KOPT-K1 (cell line): ENCODE measurements around the gene RFXANK.

Source experiments
- H3K27ac ChIP-seq: fragments of 200-600 bp; sonication (generic); 2 replicates; pipeline ENCODE4 v1.5.1; 2016; ENCODE audit warnings: antibody characterized with exemption, mild to moderate bottlenecking, low read depth, low read length; ENCODE audit not compliant: poor library complexity, severe bottlenecking
- H3K36me3 ChIP-seq: fragments of 200-600 bp; sonication (generic); 2 replicates; pipeline ENCODE4 v1.5.1; 2017; ENCODE audit warnings: antibody characterized with exemption, mild to moderate bottlenecking, low read length, moderate library complexity; ENCODE audit not compliant: insufficient read depth
- H3K9me3 ChIP-seq: fragments of 200-600 bp; sonication (generic); 2 replicates; pipeline ENCODE4 v1.5.1; 2017; ENCODE audit warnings: antibody characterized with exemption, low read length, mild to moderate bottlenecking; ENCODE audit not compliant: insufficient read depth, poor library complexity, severe bottlenecking

RFXANK gene

DNA sequence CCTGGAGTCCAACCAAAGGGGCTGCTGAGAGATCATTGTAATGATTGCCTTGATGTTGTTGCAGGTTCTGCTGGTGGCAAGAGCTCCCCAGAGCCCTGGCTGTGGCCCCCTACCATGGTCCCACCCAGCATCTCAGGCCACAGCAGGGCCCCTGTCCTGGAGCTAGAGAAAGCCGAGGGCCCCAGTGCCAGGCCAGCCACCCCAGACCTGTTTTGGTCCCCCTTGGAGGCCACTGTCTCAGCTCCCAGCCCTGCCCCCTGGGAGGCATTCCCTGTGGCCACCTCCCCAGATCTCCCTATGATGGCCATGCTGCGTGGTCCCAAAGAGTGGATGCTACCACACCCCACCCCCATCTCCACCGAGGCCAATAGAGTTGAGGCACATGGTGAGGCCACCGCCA is 35.2 kb downstream of the RFXANK start:
- no peak overlapping the region for H3K27ac ChIP-seq
- no peaks in the 10 kb centered on the region for H3K36me3 ChIP-seq
- H3K9me3 ChIP-seq, result no peaks in the 10 kb centered on the region

DNA sequence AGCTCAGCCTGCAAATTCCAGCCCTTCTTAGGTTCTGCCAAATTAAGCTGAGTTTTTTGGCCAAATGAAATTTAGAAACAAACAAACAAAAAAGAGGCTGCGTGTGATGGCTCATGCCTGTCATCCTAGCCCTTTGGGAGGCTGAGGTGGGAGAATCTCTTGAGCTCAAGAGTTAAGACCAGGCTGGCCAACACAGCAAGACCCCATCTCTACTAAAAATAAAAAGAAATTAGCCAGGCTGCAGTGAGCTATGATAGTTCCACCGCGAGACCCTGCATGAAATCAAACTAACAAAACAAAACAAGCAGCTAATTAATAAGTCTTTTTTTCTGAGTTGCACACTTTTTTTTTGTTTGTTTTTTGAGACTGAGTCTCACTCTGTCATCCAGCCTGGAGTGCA is 37.6 kb downstream of the RFXANK start:
- H3K27ac ChIP-seq, result no peak overlapping the region
- H3K9me3 ChIP-seq, result peaks cover 13% of the 10 kb centered on the region
- H3K36me3 ChIP-seq, result no peaks in the 10 kb centered on the region

- Histone ChIP-seq H3K27ac (no peak overlapping the region), H3K9me3 (peaks cover 22% of the 10 kb centered on the region), H3K36me3 (no peaks in the 10 kb centered on the region)
Observed at GRCh38 chr19:19230999-19231398, 38.9 kb downstream of the RFXANK start.

DNA sequence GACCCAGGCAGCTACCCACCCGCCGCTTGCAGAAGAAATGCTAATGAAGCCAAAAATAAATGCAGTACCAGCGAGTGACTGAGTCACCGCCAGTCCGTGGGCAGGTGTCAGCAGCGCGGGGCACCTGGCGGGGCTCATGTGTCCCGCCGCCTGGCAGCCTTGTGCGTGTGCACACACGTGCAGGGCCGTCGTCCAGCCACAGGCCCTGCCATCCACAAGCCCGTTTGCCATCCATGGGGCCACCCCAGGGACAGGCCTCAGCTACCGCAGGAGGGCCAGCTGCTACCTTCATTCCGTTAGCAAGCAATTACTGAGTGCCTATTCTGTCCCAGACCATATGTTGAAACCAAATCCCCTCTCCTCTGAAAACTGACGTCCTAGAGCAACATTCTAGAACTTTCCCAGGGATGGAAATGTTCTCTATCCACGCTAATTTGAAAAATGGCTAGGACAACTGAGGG is 40.2 kb downstream of the RFXANK start:
- peaks cover 24% of the 10 kb centered on the region for H3K9me3 ChIP-seq
- H3K27ac ChIP-seq, result no peak overlapping the region
- H3K36me3 ChIP-seq, result no peaks in the 10 kb centered on the region

- Histone ChIP-seq H3K27ac (no peak overlapping the region), H3K36me3 (no peaks in the 10 kb centered on the region), H3K9me3 (peaks cover 24% of the 10 kb centered on the region)
Observed at GRCh38 chr19:19234220-19234816, 42.3 kb downstream of the RFXANK start.

- H3K27ac ChIP-seq, result no peak overlapping the region
- no peaks in the 10 kb centered on the region for H3K36me3 ChIP-seq
- H3K9me3 ChIP-seq, result peaks cover 24% of the 10 kb centered on the region
Observed at GRCh38 chr19:19236173-19236572, 44.1 kb downstream of the RFXANK start.

DNA sequence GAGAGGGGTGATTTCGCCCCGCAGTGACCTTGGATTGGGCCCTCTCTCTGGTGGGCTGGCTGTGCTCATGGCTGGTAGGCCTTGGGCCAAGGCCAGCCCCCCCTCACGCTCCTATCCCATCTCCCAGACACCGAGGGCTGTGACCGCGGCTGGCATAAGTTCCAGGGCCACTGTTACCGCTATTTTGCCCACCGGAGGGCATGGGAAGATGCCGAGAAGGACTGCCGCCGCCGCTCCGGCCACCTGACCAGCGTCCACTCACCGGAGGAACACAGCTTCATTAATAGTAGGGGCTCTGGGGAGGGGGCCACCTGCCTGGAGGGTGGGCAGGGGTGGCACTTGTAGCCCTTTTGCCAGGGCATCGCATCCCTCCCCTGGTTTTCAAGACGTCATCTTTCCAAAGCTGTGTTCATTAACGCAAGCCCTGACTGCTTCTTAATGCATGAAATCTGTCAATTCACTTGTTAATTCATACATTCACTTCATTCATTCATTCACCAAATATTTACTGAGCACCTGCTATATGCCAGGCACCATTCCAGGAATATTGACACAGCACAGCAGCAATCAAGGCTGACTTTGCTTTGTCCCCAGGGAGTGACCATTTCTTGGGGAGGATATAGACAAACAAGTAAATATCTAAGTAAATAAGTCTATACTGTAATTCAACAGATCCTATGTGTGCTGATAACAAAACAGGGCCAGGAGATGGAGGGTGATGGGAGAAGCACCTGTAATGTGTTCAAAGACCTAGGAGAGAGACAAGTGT is 46.3 kb downstream of the RFXANK start:
- H3K36me3 ChIP-seq, result no peaks in the 10 kb centered on the region
- no peak overlapping the region for H3K27ac ChIP-seq
- H3K9me3 ChIP-seq, result peaks cover 24% of the 10 kb centered on the region

DNA sequence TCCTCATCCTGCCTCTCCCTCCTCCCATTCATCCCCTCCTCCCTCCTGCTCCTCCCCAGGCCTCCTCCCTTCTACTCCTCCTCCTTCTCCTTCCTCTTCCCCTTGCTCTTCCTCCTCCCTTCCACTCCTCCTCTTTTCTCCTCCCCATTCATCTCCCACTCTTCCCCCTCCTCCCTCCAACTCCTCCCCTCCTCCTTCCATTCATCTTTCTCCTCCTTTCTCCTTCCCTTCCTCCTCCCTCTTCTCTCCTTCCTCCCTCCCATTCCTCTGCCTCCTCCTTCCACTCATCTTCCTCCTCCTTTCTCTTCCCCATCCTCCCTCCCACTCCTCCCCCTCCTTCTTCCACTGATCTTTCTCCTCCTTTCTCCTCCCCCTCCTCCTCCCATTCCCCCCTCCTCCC is 47.6 kb downstream of the RFXANK start:
- peaks cover 12% of the 10 kb centered on the region for H3K9me3 ChIP-seq
- no peak overlapping the region for H3K27ac ChIP-seq
- H3K36me3 ChIP-seq, result no peaks in the 10 kb centered on the region

DNA sequence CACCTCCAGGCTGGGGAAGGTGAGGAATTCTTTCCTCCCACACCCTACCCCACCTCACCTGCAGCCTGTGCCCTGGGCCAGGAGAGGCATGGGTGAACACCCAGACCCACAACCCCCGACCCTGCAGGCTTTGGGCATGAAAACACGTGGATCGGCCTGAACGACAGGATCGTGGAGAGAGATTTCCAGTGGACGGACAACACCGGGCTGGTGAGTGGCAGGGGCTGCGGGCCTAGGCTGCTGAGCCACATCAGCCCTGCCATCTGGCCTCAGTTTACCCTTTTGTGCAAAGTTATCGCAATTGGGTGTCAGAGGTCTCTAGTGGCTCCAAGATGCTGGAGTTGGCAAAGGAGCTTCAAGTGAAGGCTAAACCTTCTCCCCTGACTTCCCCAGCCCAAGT is 48.4 kb downstream of the RFXANK start:
- no peaks in the 10 kb centered on the region for H3K36me3 ChIP-seq
- H3K9me3 ChIP-seq, result peaks cover 7% of the 10 kb centered on the region
- H3K27ac ChIP-seq, result no peak overlapping the region

- Histone ChIP-seq H3K36me3 (no peaks in the 10 kb centered on the region), H3K27ac (no peak overlapping the region), H3K9me3 (no peaks in the 10 kb centered on the region)
Observed at GRCh38 chr19:19250196-19250801, 58.2 kb downstream of the RFXANK start.
